Measurements from ENCODE around the gene ELK4.

Gene ELK4

DNA sequence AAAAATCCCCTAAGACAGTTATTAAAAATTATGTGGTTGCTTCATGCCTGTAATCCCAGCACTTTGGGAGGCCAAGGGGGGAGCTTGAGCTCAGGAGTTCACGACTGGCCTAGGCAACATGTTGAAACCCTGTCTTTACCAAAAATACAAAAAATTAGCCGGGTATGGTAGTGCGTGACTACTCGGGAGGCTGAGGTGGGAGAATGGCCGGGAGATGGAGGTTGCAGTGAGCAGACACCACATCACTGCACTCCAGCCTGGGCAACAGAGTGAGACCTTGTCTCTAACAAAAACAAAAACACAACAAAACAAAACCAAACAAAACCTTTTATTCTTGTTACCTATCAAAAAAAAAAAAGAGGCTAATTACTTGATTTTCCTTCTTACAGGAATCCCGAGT lies 2.1 kb downstream of the ELK4 start:
- no peak for DNase-seq (ENCODE audit: low read depth)
- H3K4me3 ChIP-seq (ENCODE audit: low read length) = peak overlapping the region; percentile 84
- TF ChIP-seq, protein P1, sequence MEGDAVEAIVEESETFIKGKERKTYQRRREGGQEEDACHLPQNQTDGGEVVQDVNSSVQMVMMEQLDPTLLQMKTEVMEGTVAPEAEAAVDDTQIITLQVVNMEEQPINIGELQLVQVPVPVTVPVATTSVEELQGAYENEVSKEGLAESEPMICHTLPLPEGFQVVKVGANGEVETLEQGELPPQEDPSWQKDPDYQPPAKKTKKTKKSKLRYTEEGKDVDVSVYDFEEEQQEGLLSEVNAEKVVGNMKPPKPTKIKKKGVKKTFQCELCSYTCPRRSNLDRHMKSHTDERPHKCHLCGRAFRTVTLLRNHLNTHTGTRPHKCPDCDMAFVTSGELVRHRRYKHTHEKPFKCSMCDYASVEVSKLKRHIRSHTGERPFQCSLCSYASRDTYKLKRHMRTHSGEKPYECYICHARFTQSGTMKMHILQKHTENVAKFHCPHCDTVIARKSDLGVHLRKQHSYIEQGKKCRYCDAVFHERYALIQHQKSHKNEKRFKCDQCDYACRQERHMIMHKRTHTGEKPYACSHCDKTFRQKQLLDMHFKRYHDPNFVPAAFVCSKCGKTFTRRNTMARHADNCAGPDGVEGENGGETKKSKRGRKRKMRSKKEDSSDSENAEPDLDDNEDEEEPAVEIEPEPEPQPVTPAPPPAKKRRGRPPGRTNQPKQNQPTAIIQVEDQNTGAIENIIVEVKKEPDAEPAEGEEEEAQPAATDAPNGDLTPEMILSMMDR (conservative IDR thresholded peaks at IDR 0.05; ENCODE audit: low read depth, low read length) = no peak

DNA sequence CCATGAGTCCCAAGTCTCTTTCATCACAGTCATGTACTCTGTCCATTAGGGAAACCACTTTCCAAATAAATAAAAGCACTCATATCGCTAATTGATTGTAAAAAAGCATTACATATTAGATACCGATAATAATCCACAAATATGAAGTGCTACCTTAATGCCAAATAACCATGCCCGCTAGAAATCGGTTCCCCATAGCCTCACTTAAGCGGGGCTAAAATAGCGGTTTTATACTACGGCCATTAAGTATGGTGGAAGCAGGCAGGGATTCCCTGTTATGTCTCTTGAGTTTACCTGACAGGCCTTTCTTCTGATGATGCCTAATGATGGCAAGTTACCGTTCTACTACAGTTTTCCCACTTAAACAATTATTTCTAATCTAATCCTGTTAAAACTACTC lies 3.9 kb downstream of the ELK4 start:
- TF ChIP-seq, protein P1 (conservative IDR thresholded peaks at IDR 0.05; ENCODE audit: low read depth, low read length) = no peak
- H3K4me3 ChIP-seq (ENCODE audit: low read length) = no peak overlapping the region
- DNase-seq (ENCODE audit: low read depth) = no peak

DNA sequence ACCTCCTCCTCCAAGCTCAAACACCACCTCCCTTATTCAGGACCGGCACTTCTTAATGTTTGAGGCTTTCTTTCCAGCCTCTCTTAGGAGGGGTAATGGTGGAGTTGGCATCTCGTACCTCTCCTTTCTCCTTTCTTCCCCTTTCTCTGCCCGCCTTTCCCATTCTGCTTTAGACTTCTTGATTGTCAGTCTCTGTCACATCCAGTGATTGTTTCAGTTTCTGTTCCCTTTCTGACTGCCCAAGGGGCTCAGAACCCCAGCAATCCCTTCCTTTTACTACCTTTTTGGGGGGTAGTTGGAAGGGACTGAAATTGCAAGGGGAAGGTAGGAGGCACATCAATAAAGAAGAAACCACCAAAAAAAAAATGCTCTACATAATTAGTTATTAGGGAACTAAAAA lies 5.6 kb downstream of the ELK4 start:
- H3K4me3 ChIP-seq (ENCODE audit: low read length) = no peak overlapping the region

DNA sequence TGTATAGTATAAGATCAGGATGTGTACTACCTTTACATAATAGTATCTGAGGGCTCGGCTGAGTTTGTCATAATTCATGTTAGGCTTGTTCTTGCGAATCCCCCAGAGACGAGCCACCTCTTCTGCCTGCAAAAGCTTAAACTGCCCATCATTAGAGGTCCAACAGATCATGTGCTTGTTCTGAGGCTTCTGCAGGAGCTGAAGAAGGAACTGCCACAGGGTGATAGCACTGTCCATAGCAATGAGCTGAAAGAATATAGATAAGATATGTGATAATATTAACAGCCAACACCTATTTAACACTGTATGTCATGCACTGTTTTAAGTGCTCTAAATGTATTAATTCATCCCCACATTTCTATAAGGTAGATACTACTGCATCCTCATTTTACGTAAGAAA lies 8.2 kb downstream of the ELK4 start:
- no peak overlapping the region for H3K4me3 ChIP-seq (ENCODE audit: low read length)
- no peak for DNase-seq (ENCODE audit: low read depth)
- TF ChIP-seq, protein P1 (conservative IDR thresholded peaks at IDR 0.05; ENCODE audit: low read depth, low read length) = no peak

More for the DNA sequence above, 5.6 kb downstream of the ELK4 start:
- DNase-seq (ENCODE audit: low read depth) = no peak
- TF ChIP-seq, protein P1 (conservative IDR thresholded peaks at IDR 0.05; ENCODE audit: low read depth, low read length) = no peak

DNA sequence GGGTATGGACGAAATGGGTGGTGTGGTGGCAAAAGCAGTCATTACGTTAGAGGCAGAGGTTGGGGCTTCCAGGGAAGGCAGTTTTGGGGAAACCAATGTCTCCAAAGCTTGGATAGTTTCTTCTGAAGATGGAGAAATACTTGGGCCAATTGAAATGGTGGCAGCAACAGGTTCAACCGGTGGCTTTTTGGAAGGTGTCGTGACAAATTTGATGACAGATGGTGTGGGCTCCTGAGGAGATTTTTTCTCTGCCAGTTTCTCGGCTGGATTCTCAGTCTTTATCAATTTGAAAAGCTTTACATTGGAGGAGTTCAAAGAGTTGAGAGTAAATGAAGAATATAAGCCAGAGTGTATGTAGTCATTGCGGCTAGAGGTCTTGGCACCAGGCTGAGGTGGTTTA lies 11.5 kb downstream of the ELK4 start:
- no peak for DNase-seq (ENCODE audit: low read depth)
- TF ChIP-seq, protein P1 (conservative IDR thresholded peaks at IDR 0.05; ENCODE audit: low read depth, low read length) = no peak
- no peak overlapping the region for H3K4me3 ChIP-seq (ENCODE audit: low read length)

DNA sequence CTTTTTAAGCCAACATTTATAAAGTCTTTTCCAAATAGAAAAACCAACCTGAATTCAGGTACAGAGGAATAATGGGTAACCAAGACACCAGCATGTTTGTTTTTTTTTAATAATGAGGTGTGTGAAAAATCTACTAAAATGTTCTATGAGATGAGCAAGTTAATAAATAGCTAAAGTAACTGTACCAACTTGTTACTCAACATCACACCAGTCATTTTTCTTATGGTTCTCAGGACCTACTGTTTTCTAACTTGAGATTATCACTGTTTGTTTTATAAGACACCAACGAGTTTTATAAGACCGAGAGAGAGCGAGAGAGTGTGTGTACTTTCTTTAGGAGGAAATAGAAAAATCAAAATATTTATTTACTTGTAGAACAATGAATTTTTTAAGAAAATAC lies 12.4 kb downstream of the ELK4 start:
- no peak overlapping the region for H3K4me3 ChIP-seq (ENCODE audit: low read length)
- TF ChIP-seq, protein P1 (conservative IDR thresholded peaks at IDR 0.05; ENCODE audit: low read depth, low read length) = no peak
- DNase-seq (ENCODE audit: low read depth) = no peak

DNA sequence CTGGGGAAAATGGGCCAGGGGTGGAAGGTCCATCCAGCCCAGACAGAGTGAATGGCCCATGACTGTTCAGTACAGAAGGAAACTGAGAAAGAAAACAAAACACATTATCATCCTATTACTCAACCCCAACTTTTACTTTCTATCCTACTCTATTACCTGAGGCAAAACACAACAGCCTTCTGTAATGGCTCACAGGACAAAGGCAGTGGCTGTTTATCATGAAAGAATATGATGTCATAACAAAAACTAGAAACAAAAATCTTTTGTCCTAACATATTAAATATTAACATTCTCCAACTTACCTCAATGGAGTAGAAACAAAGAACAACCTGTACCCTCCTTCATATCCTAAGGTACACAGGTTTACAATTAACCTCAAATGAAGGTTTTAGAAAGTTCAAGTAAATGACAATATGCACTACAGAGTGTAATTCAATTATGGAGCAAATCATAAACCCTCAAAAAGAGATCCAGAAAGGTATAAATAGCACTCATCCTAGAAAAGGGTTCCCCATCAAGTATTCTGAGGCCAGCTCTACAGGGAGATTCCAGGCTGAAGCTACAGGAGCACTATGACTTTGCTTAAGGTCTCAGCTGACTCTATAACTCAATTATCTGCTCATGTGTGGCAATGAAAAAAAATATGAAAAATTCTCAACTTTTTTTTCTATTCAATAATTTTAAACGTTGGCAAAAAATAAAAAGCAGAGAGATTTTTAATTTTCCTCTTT lies 15.1 kb downstream of the ELK4 start:
- H3K4me3 ChIP-seq (ENCODE audit: low read length) = no peak overlapping the region
- TF ChIP-seq, protein P1 (conservative IDR thresholded peaks at IDR 0.05; ENCODE audit: low read depth, low read length) = no peak
- no peak for DNase-seq (ENCODE audit: low read depth)

All from retinal pigment epithelial cell (primary cell).